NT2/D1 (cell line): Measurements from ENCODE around the gene MCM8.

Source experiments
- DNase-seq: peaks from one replicate; pipeline ENCODE4 v3.0.0-alpha.2; 2011; ENCODE audit warnings: low read depth, low spot score
- H3K27me3 ChIP-seq: 2 replicates; pipeline ENCODE4 v1.6.0; 2011; ENCODE audit warnings: mild to moderate bottlenecking; ENCODE audit not compliant: insufficient read length, insufficient read depth
- H3K36me3 ChIP-seq: 2 replicates; pipeline ENCODE4 v1.6.1; 2011; ENCODE audit warnings: mild to moderate bottlenecking, low read length, mixed read lengths; ENCODE audit not compliant: insufficient read depth, insufficient read length
- H3K4me1 ChIP-seq: 2 replicates; pipeline ENCODE4 v1.5.1; 2011; ENCODE audit not compliant: insufficient read depth, insufficient read length
- H3K4me3 ChIP-seq: 2 replicates; pipeline ENCODE4 v1.5.1; 2011; ENCODE audit warnings: low read depth; ENCODE audit not compliant: insufficient read length
- H3K9ac ChIP-seq: 2 replicates; pipeline ENCODE4 v1.6.0; 2011; ENCODE audit warnings: low read depth; ENCODE audit not compliant: insufficient read length
- H3K9me3 ChIP-seq: 2 replicates; pipeline ENCODE4 v1.5.1; 2011; ENCODE audit warnings: mild to moderate bottlenecking, low read length; ENCODE audit not compliant: insufficient read depth
- SUZ12 ChIP-seq: IDR thresholded peaks from 2 replicates; pipeline ENCODE4 v1.6.1; 2011; ENCODE audit not compliant: insufficient read length, insufficient read depth; ENCODE audit errors: extremely low read depth
- YY1 ChIP-seq: IDR thresholded peaks from 2 replicates; pipeline ENCODE4 v1.6.1; 2011; ENCODE audit not compliant: insufficient read length, insufficient read depth
- ZNF274 ChIP-seq: IDR thresholded peaks from 2 replicates; pipeline ENCODE4 v1.6.1; 2011; ENCODE audit warnings: mild to moderate bottlenecking, low read depth, low read length

The MCM8 gene

GRCh38 chr20:6000871-6001270 lies 50.4 kb downstream of the MCM8 start:
- Histone ChIP-seq H3K4me1 (no peaks in the 10 kb centered on the region), H3K4me3 (no peak overlapping the region), H3K9me3 (no peaks in the 10 kb centered on the region), H3K27me3 (no peaks in the 10 kb centered on the region), H3K9ac (no peak overlapping the region), H3K36me3 (peaks cover 21% of the 10 kb centered on the region)
- DNase-seq = no peak
- TF ChIP-seq SUZ12 (no peak), YY1 (no peak), ZNF274 (no peak)

- Histone ChIP-seq H3K9ac (peak overlapping the region; percentile 94), H3K9me3 (no peaks in the 10 kb centered on the region), H3K36me3 (peaks cover 17% of the 10 kb centered on the region), H3K4me1 (no peaks in the 10 kb centered on the region), H3K4me3 (peak overlapping the region; percentile 86), H3K27me3 (no peaks in the 10 kb centered on the region)
- no peak for TF ChIP-seq SUZ12
- no peak for TF ChIP-seq YY1
- TF ChIP-seq ZNF274 = no peak
- no peak for DNase-seq
Measured at GRCh38 chr20:6006603-6006949, 56.1 kb downstream of the MCM8 start.

GRCh38 chr20:6007094-6007528 lies 56.7 kb downstream of the MCM8 start:
- Histone ChIP-seq H3K4me1 (no peaks in the 10 kb centered on the region), H3K36me3 (peaks cover 22% of the 10 kb centered on the region), H3K27me3 (no peaks in the 10 kb centered on the region), H3K9me3 (no peaks in the 10 kb centered on the region), H3K9ac (peak overlapping the region; percentile 94), H3K4me3 (peak overlapping the region; percentile 86)
- no peak for DNase-seq
- no peak for TF ChIP-seq YY1
- no peak for TF ChIP-seq SUZ12
- no peak for TF ChIP-seq ZNF274

- no peaks in the 10 kb centered on the region for H3K27me3 ChIP-seq
- H3K4me3 ChIP-seq = peak overlapping the region; percentile 86
- H3K36me3 ChIP-seq = peaks cover 27% of the 10 kb centered on the region
- DNase-seq = no peak
- H3K9me3 ChIP-seq = no peaks in the 10 kb centered on the region
- H3K4me1 ChIP-seq = no peaks in the 10 kb centered on the region
- no peak for TF ChIP-seq ZNF274
- TF ChIP-seq YY1 = no peak
- no peak for TF ChIP-seq SUZ12
- no peak overlapping the region for H3K9ac ChIP-seq
Measured at GRCh38 chr20:6007529-6008103, 57.2 kb downstream of the MCM8 start.

GRCh38 chr20:6008254-6008653 lies 57.8 kb downstream of the MCM8 start:
- Histone ChIP-seq H3K27me3 (no peaks in the 10 kb centered on the region), H3K4me1 (no peaks in the 10 kb centered on the region), H3K36me3 (peaks cover 33% of the 10 kb centered on the region), H3K4me3 (no peak overlapping the region), H3K9me3 (no peaks in the 10 kb centered on the region), H3K9ac (no peak overlapping the region)
- no peak for TF ChIP-seq YY1
- TF ChIP-seq ZNF274 = no peak
- no peak for TF ChIP-seq SUZ12
- no peak for DNase-seq

GRCh38 chr20:6012179-6012578 lies 61.7 kb downstream of the MCM8 start:
- no peak for DNase-seq
- no peaks in the 10 kb centered on the region for H3K4me1 ChIP-seq
- no peaks in the 10 kb centered on the region for H3K9me3 ChIP-seq
- TF ChIP-seq ZNF274 (no peak), SUZ12 (no peak), YY1 (no peak)
- peaks cover 54% of the 10 kb centered on the region for H3K36me3 ChIP-seq
- no peak overlapping the region for H3K4me3 ChIP-seq
- H3K9ac ChIP-seq = no peak overlapping the region
- no peaks in the 10 kb centered on the region for H3K27me3 ChIP-seq

- no peak for DNase-seq
- Histone ChIP-seq H3K27me3 (no peaks in the 10 kb centered on the region), H3K9me3 (no peaks in the 10 kb centered on the region), H3K4me1 (no peaks in the 10 kb centered on the region), H3K36me3 (peaks cover 54% of the 10 kb centered on the region), H3K9ac (no peak overlapping the region), H3K4me3 (no peak overlapping the region)
- TF ChIP-seq YY1 (no peak), ZNF274 (no peak), SUZ12 (no peak)
Measured at GRCh38 chr20:6014017-6014416, 63.6 kb downstream of the MCM8 start.

GRCh38 chr20:6014957-6015356 lies 64.5 kb downstream of the MCM8 start:
- TF ChIP-seq SUZ12 (no peak), YY1 (no peak), ZNF274 (no peak)
- no peak for DNase-seq
- Histone ChIP-seq H3K27me3 (no peaks in the 10 kb centered on the region), H3K4me1 (no peaks in the 10 kb centered on the region), H3K9ac (no peak overlapping the region), H3K4me3 (no peak overlapping the region), H3K9me3 (no peaks in the 10 kb centered on the region), H3K36me3 (peaks cover 50% of the 10 kb centered on the region)
